Medulla oblongata (tissue), 1 donor: ENCODE results near the gene PHAF1.

Experiments
- DNase-seq: peaks from one replicate; pipeline ENCODE4 v3.0.0-alpha.2; 2015; ENCODE audit errors: extremely low spot score

The PHAF1 gene

GRCh38 chr16:67180166-67180565 lies 70.4 kb downstream of the PHAF1 start:
- no peak for DNase-seq

GRCh38 chr16:67181346-67181745 lies 71.6 kb downstream of the PHAF1 start:
- peak; percentile 41 for DNase-seq

- DNase-seq, result no peak
These were observed 72.5 kb downstream of the PHAF1 start for GRCh38 chr16:67182288-67182687.

GRCh38 chr16:67183284-67183626 lies 73.5 kb downstream of the PHAF1 start:
- no peak for DNase-seq

- DNase-seq, result peak; percentile 98
These were observed 74.1 kb downstream of the PHAF1 start, which contains the start of gene MATCAP1 for GRCh38 chr16:67183627-67184452. Gene MATCAP1 (minus strand): TSS chr16:67183963. CDS start chr16:67180610, 3,353 bp downstream.

- no peak for DNase-seq
These were observed 74.8 kb downstream of the PHAF1 start for GRCh38 chr16:67184453-67184994.

GRCh38 chr16:67184995-67185650 lies 75.4 kb downstream of the PHAF1 start:
- DNase-seq, result peak; percentile 91

GRCh38 chr16:67185651-67186134 lies 76.0 kb downstream of the PHAF1 start:
- no peak for DNase-seq

- no peak for DNase-seq
These were observed 76.8 kb downstream of the PHAF1 start for GRCh38 chr16:67186550-67186950.

- no peak for DNase-seq
These were observed 77.6 kb downstream of the PHAF1 start for GRCh38 chr16:67187175-67187890.

GRCh38 chr16:67188323-67188722 lies 78.6 kb downstream of the PHAF1 start:
- DNase-seq, result no peak

- no peak for DNase-seq
These were observed 79.1 kb downstream of the PHAF1 start for GRCh38 chr16:67188798-67189197.

- no peak for DNase-seq
These were observed 80.3 kb downstream of the PHAF1 start, which contains the start of gene EXOC3L1 for GRCh38 chr16:67190041-67190440. Gene EXOC3L1 (minus strand): TSS chr16:67190136. CDS start chr16:67189676, 460 bp downstream.

GRCh38 chr16:67190448-67191399 lies 81.0 kb downstream of the PHAF1 start:
- no peak for DNase-seq

- no peak for DNase-seq
These were observed 81.8 kb downstream of the PHAF1 start for GRCh38 chr16:67191411-67191994.

GRCh38 chr16:67191995-67192681 lies 82.4 kb downstream of the PHAF1 start, which contains the start of gene E2F4:
Gene E2F4 (plus strand): TSS chr16:67192155. CDS start chr16:67192228, 73 bp downstream.
- DNase-seq, result peak; percentile 97

- DNase-seq, result no peak
These were observed 83.1 kb downstream of the PHAF1 start for GRCh38 chr16:67192781-67193361.

- no peak for DNase-seq
These were observed 83.8 kb downstream of the PHAF1 start for GRCh38 chr16:67193536-67193935.

- no peak for DNase-seq
These were observed 84.5 kb downstream of the PHAF1 start for GRCh38 chr16:67194260-67194659.
